GM19238 (cell line): ENCODE data around the gene CLEC3B.
"Not testable (repeated sequence)": the region's sequence is repeated elsewhere in the genome, so short reads cannot be mapped to it uniquely, and the experiment has no call there.

Experiments used
- DNase-seq: peaks from one replicate; pipeline ENCODE4 v3.0.0; 2011; ENCODE audit warnings: low spot score; ENCODE audit not compliant: insufficient read length

The CLEC3B gene

DNA sequence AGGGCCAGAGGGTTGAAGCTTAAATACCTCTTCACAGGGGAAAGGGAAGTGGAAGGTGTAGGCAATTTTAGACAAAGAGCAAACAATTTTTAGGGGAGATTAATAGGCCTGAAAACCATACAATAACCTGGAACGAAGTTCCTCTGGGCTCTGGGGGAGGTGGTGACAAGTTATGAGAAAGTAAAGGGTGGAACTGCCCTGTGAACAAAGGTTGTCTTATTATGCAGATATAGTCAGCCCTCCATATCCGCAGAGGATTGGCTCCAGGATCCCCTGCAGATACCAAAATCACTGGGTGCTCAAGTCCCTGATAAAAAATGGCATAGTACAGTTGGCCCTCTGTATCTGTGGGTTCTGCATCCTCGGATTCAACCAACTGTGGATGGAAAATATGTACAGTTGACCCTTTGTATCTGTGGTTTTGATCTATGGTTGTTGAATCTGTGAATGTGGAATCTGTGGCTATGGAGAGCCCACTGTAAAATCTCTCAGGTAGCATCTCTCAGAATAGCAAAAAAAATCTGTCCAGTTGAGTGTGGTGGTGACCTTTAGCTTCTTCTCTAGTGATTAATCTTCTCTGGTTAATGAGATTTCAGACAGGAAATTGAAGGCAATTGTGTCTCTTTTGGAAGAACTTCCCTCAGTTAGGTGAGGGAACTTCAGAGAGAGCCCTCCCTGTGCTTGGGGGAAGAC lies 40.2 kb downstream of the CLEC3B start:
- DNase-seq: no peak

DNA sequence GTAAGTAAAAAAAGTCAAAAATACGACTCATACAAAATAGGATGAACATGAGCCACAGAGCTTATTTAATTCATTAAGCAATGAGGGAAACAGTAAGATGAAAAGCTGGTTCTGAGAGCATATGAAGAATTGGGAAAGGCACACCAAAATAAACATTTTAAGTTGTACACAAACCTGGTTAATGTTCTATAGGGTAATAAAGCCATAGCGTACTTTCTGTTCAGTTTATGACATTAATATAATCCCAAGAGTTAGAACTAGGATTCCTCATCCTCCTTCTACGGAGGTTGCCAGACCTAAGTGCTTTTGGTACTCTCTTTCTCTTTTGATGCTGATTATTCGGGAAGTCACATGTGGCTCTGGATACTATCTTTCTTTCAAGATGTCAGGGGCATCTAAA lies 41.4 kb downstream of the CLEC3B start:
- DNase-seq: no peak

DNA sequence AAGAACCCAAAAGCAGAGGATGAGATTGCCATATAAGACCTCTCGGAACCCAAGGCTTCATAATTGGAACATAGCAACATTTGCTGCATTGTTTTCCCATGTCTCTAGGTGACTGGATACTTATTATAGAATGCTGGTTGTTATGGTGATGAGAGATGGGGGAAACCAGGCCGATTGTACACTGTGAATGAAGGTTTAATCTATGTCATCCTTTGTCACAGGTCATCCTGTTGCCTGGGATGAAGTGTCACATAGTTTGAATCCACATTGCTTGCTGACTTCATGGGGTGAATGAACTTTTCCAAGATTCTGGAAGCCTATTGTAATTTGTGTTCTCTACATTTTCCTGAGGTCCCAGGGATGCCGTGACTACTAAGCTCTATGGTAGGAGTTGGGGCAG lies 41.8 kb downstream of the CLEC3B start:
- DNase-seq: no peak

DNA sequence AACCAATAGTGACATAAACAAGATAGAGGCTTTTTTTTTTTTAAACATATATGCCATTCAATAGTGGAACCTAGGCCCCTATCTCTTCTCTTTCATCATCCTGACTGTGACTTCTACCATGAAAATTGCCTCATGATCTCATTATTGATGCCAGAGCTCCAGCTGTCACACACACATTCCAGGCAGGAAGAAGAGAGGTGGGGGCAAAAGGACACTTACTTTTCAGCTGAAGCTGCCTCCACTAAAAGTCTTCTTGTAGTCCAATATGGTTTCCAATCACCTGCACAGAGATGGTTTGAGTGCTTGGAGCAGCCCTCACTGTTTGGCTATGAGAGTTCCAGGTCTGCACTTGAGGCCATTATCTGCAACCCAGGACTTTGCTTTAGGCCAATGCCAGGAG lies 45.0 kb downstream of the CLEC3B start:
- no peak for DNase-seq

DNA sequence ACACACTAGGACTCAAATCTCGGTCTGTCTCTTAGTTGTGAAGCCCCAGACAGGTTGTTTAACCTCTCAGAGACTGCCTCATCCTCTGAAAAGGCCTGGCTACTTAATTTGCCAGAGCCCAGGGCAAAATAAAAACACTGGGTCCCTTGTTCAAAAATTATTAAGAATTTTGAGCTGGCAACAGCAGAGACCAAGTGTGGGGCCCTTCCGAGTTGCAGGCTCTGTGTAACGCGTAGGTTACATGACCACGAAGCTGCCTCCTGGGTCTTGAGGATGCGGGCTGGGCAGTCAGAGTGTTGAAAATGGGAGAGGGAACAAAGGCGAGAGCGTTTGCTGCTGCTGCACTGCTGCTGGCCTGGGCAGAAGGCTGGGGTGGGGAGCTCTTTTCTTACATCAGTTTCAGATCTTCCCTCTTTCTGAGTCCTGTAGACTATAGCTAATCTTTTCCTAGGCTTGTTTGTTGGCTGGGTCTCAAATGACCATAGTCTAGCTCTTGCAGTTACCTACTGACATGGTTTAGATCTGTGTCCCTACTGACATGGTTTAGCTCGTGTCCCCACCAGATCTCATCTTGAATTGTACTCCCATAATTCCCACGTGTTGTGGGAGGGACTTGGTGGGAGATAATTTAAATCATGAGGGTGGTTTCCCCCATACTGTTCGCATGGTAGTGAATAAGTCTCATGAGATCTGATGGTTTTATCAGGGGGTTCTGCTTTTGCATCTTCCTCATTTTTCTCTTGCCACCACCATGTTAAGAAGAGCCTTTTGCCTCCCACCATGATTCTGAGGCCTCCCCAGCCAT lies 49.9 kb downstream of the CLEC3B start:
- no peak for DNase-seq

DNA sequence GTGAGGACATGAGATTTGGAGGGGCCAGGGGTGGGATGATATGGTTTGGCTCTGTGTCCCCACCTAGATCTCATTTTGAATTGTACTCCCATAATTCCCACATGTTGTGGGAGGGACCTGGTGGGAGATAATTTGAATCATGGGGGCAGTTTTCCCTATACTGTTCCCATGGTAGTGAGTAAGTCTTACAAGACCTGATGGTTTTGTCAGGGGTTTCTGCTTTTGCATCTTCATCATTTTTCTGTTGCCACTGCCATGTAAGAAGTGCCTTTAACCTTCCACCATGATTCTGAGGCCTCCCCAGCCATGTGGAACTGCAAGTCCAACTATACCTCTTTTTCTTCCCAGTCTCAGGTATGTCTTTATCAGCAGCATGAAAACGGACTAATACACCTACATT lies 52.2 kb downstream of the CLEC3B start:
- not testable (repeated sequence) for DNase-seq

DNA sequence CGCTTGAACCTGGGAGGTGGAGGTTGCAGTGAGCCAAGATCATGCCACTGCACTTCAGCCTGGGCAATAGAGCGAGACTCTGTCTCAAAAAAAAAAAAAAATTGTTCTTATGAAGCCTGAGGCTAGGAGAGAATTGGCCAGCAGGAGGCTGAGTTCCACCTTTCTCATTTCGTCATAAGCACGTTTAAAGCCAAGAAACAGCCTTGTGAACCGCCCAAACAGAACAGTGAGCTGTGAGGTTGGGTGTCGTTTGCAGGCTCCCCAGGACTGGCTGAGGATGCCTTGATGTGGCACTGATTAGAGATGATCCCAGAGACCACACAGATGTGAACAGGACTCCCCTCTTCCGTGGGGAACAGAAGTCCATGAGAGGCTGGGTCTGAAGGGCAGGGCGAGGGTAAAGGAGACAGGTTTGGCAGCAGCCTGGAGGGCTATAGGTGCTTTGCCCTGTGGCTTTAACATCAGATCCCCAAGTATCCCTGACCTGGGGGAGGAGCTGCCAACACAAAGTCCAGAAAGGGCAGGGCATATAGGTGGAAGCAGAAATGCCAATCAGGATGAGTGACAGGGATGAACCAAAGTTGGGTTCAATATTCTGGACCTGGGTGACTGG lies 52.9 kb downstream of the CLEC3B start:
- no peak for DNase-seq

DNA sequence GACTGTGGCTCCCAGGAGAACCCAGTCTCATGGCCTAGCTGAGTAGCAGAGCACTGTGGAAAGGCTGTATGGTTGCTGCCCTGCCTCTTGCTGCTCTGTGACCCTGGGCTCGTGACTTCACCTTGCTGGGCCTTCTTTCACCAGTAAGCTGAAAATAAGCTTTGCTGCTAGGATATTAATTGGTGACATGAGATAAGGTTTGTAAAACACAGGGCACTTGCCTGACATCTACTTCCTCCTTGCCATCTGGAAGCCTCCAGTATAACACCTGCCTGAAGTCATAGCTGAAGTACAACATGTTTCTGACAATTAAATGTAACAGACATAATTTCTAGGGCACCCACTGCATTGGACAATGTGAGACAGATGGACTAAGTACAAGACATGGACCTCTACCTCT lies 53.6 kb downstream of the CLEC3B start:
- no peak for DNase-seq

DNA sequence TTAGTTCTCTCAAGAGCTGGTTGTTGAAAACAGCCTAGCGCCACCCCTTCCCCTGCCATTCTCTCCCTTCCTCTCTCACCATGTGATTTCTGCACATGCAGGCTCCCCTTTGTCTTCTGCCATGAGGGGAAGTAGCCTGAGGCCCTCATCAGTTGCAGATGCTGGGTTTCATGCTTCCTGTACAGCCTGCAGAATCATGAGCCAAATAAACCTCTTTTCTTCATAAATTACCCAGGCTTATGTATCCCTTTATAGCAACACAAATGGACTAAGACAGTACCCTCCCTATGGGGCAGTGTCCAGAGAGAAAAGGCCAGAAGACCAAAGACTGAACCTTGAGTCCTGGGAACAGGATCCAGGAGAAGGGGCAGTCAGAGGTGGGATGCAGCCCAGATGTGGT lies 54.7 kb downstream of the CLEC3B start:
- no peak for DNase-seq

DNA sequence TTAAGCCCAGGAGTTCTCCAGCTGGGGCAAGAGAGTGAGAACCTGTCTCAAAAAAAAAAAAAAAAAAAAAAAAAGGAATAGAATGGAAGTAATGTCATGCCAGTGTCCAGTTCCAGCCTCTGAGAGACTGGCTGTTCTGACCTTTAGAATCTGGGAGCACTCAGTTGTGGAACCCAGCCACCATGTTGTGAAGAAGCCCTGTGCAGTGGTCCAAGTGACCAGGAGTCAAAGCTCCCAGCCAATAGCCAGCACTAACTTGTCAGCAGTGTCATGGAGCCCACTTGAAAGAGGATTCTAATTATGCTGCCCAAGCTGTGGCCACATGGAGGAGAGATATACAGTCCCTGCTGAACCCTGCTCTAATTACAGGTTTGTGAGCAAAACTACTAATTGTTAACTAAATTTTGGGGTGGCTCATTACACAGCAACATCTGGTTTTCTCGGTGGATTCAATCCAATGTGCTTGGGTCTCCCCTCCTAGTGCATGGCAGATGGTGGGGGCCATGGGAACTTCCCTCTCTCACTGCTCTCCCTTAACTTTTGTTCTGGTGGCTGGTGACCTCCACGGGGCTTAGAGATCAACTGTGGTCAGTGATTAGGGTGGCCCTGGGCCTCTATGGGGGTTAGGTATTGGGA lies 55.5 kb downstream of the CLEC3B start:
- no peak for DNase-seq

DNA sequence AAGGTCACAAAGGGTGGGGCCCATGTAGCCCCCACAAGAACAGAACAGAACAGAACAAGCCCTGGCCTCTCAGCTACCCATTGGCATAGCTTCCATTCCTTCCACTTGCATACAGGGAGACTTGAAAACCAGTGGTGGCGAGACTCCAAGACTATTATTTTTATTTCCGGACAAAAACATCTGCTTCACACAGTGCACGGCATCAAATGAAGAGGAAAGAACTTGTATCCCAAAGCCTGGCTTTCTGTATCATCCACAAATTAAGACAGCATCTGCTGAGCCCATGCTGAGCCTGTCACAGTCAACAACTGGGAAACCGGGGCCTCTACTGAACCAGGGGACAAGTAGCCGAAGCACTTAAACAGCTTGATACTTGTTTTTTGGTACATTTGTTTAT lies 56.0 kb downstream of the CLEC3B start:
- no peak for DNase-seq

DNA sequence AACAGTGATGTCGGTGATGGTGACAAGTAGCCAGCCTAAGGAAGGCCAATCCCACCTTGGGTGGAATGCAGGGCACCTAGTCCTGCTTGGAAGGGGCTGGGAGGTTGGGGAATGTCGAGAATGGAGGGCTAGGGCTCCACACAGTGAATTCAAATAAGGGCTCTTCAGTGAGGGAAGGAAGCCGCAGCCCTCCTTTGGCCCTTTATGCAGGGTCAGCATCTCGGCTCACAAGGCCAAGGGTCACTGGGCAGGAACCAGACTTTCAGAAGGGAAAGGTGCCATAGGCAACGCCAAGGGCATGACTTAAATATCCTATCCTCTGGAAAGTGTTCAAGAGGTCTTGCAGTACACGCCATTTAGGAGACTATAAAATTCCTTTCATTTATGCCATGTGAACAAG lies 56.9 kb downstream of the CLEC3B start:
- no peak for DNase-seq

DNA sequence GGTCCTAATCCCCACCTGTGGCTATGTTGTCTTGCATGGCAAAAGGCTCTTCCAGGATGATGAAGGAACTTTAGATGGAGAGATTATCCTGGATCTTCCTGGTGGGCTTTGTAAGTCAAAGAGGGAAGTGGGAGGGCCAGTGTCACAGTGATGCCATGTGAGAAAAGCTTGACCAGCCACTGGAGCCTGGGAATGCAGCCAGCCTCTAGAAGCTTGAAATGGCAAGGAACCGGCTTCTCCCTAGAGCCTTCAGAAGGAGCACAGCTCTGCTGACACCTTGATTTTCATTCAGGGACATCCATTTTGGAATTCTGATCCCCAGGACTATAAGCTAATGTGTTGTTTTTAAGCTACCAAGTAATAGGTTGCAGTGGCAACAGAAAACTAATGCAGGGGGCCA lies 58.3 kb downstream of the CLEC3B start:
- DNase-seq: no peak

DNA sequence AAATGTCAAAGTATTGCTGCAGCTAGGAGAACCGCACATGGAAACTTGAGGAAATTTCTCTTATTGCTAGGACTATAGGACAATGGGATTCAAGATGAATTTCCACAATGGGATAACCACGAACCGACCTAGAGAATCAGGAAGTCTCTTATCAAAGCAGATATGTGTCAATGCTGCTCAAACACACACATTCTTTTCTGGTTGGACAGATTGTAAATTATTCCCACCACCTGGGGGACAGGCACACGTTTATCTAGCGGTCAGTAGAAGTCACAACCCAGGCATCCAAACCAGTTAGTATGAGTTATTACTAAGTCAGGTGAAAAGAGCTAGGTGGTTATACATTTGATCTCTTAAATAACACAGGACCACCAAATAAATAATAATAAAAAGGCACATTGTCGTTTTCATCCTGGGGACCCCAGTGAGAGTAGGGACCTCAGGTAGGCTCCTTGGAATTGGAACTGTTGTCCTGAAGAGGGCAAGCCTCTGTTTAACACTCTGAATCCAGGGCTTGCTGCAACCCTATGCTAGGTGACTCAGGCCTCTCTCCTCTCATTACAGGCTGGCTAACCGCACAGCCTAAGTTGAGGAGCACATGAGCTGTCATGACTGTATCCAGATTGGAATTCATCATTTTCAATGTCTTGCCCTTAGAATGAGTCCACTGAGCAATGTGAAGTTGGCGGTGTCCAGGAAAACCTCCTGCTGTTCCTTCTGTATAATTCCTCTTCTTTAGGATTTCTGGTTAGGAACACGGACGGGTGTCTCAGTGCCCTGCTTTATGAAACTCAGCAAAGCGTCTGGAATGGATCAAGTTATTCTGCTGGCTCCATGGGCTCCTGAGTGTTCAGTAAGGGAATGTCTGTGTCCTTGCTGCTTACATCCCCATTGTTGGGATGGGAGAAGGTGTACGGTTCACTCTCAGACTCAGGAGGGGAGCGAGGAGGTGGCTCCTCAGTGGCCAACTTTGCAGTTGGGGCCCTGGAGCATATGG lies 59.0 kb downstream of the CLEC3B start:
- DNase-seq: no peak
